ENCODE data around the gene RELA. TPM values are rescaled to one million over a fixed set of nuclear protein-coding genes. Genes with fewer than 3 reads are reported as not detected.

The RELA gene
- total and polyA plus RNA-seq, 2 of the 13 experiments (the other 11 are each of a cell fraction or from before 2014, with no cell fraction given), result 21.4 to 40.5 TPM

DNA sequence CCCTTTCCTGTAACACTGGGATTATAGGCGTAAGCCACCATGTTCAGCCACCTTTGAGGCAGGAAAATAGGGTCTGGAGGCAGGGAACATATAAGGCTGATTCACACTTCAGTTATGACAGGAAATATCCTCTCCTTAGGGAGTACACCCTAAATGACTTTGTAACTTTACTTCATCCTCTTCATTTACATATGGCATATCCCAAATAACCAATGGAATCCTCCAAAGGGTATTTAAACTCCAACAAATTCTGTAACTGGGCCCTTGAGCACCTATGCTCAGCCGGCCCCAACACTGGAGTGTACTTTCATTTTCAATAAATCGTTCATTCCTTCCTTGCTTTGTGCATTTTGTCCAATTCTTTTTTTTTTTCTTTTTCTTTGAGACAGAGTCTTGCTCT lies 47.7 kb upstream of the RELA start:
- POLR2A ChIA-PET, result interaction anchor here (1.5 to 2.7 kb wide), 3 partner anchors 10 to 113 kb away, joined by 3 to 56 read pairs (median 4); partner anchors contain the start of genes RELA and RNASEH2C
- H3K9ac ChIP-seq (ENCODE audit: insufficient read depth, low read depth, low read length), result no peak overlapping the region
- H3K27ac ChIP-seq (ENCODE audit: extremely low read length, insufficient read depth, low read length), result no peak overlapping the region
- peak overlapping the region; percentile 25; the same call in 1 of the 2 replicates for H3K4me2 ChIP-seq (ENCODE audit: low read depth, low read length)
- H3K4me1 ChIP-seq (ENCODE audit: insufficient read depth, low read length), result peaks cover 27% of the 10 kb centered on the region
- H3K36me3 ChIP-seq (replicated peaks in 1 of 2; ENCODE audit: control insufficient read depth in 1 of 2, insufficient read depth in 2 of 2, low read length in 2 of 2), result peaks cover 10 to 23% of the 10 kb centered on the region in 2 experiments
- ATAC-seq (no peak), DNase-seq (ENCODE audit: low spot score) (no peak), FAIRE-seq (no peak)
- H3K4me3 ChIP-seq (replicated peaks in 1 of 3; ENCODE audit: insufficient read depth in 1 of 3, low read depth in 2 of 3, low read length in 3 of 3), result no peak overlapping the region
- CTCF ChIA-PET (ENCODE audit: low intra/inter-chr PET ratio, low total read pairs), result interaction anchor here (1.2 to 2.9 kb wide), 2 partner anchors 108 to 150 kb away, joined by 3 to 40 read pairs; partner anchors contain the start of gene MUS81
- H4K20me1 ChIP-seq (ENCODE audit: insufficient read depth, low read length), result no peaks in the 10 kb centered on the region
- no TSS peak for BruUV-seq (replicated peaks)
- H3K79me2 ChIP-seq (ENCODE audit: insufficient read depth, low read length), result peaks cover 5% of the 10 kb centered on the region
- H3K9me3 ChIP-seq (ENCODE audit: low read length), result no peaks in the 10 kb centered on the region
- intact Hi-C loops (cut with micrococcal nuclease; ENCODE audit: unreplicated experiment) (no loop called here), in situ Hi-C loops (cut with HindIII; ENCODE audit: extremely low pct_ligation_motif_present, low pct_unique_long_range_greater_than_20kb) (loop anchor here (10.0 kb wide), 2 partner anchors 104 to 274 kb away; no protein-coding TSS in a partner anchor)
- H2AFZ ChIP-seq (ENCODE audit: low read length), result no peak overlapping the region
- no peak for TF ChIP-seq MAZ (IDR thresholded peaks at IDR 0.05; ENCODE audit: borderline replicate concordance, low read depth, low read length)
- no peak for TF ChIP-seq MAZ (CRISPR knock-in tag; IDR thresholded peaks at IDR 0.05; ENCODE audit: low read depth)
- no peak for TF ChIP-seq ELF1 (CRISPR knock-in tag; IDR thresholded peaks at IDR 0.05)
- no peak for TF ChIP-seq ZNF343 (CRISPR knock-in tag; IDR thresholded peaks at IDR 0.05)
- TF ChIP-seq ZNF143 (CRISPR knock-in tag; IDR thresholded peaks at IDR 0.05), result no peak
- TF ChIP-seq KLF13 (CRISPR knock-in tag; IDR thresholded peaks at IDR 0.05), result no peak
- TF ChIP-seq ZNF543 (CRISPR knock-in tag; IDR thresholded peaks at IDR 0.05), result no peak
- TF ChIP-seq NFYC (CRISPR knock-in tag; IDR thresholded peaks at IDR 0.05), result no peak
- no peak for TF ChIP-seq ZFP36L1 (CRISPR knock-in tag; IDR thresholded peaks at IDR 0.05)
- no peak for TF ChIP-seq SMARCE1 (IDR thresholded peaks at IDR 0.05; ENCODE audit: borderline replicate concordance)
- TF ChIP-seq KLF15 (CRISPR knock-in tag; IDR thresholded peaks at IDR 0.05; ENCODE audit: borderline replicate concordance), result no peak
- no peak for TF ChIP-seq ZNF180 (CRISPR knock-in tag; IDR thresholded peaks at IDR 0.05; ENCODE audit: borderline replicate concordance, low read depth)
- TF ChIP-seq ZNF430 (CRISPR knock-in tag; IDR thresholded peaks at IDR 0.05), result no peak
- TF ChIP-seq, protein P1, sequence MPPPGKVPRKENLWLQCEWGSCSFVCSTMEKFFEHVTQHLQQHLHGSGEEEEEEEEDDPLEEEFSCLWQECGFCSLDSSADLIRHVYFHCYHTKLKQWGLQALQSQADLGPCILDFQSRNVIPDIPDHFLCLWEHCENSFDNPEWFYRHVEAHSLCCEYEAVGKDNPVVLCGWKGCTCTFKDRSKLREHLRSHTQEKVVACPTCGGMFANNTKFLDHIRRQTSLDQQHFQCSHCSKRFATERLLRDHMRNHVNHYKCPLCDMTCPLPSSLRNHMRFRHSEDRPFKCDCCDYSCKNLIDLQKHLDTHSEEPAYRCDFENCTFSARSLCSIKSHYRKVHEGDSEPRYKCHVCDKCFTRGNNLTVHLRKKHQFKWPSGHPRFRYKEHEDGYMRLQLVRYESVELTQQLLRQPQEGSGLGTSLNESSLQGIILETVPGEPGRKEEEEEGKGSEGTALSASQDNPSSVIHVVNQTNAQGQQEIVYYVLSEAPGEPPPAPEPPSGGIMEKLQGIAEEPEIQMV (CRISPR knock-in tag; IDR thresholded peaks at IDR 0.05; ENCODE audit: low read depth), result no peak
- TF ChIP-seq, protein P2, sequence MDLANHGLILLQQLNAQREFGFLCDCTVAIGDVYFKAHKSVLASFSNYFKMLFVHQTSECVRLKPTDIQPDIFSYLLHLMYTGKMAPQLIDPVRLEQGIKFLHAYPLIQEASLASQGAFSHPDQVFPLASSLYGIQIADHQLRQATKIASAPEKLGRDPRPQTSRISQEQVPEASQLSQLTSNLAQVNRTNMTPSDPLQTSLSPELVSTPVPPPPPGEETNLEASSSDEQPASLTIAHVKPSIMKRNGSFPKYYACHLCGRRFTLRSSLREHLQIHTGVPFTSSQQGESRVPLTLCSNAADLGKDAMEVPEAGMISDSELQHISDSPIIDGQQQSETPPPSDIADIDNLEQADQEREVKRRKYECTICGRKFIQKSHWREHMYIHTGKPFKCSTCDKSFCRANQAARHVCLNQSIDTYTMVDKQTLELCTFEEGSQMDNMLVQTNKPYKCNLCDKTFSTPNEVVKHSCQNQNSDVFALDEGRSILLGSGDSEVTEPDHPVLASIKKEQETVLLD (CRISPR knock-in tag; IDR thresholded peaks at IDR 0.05; ENCODE audit: low read depth), result no peak
- no peak for TF ChIP-seq SUZ12 (IDR thresholded peaks at IDR 0.05; ENCODE audit: low read depth, low read length)
- TF ChIP-seq ZNF256 (CRISPR knock-in tag; conservative IDR thresholded peaks at IDR 0.05), result no peak
- TF ChIP-seq, protein P3, sequence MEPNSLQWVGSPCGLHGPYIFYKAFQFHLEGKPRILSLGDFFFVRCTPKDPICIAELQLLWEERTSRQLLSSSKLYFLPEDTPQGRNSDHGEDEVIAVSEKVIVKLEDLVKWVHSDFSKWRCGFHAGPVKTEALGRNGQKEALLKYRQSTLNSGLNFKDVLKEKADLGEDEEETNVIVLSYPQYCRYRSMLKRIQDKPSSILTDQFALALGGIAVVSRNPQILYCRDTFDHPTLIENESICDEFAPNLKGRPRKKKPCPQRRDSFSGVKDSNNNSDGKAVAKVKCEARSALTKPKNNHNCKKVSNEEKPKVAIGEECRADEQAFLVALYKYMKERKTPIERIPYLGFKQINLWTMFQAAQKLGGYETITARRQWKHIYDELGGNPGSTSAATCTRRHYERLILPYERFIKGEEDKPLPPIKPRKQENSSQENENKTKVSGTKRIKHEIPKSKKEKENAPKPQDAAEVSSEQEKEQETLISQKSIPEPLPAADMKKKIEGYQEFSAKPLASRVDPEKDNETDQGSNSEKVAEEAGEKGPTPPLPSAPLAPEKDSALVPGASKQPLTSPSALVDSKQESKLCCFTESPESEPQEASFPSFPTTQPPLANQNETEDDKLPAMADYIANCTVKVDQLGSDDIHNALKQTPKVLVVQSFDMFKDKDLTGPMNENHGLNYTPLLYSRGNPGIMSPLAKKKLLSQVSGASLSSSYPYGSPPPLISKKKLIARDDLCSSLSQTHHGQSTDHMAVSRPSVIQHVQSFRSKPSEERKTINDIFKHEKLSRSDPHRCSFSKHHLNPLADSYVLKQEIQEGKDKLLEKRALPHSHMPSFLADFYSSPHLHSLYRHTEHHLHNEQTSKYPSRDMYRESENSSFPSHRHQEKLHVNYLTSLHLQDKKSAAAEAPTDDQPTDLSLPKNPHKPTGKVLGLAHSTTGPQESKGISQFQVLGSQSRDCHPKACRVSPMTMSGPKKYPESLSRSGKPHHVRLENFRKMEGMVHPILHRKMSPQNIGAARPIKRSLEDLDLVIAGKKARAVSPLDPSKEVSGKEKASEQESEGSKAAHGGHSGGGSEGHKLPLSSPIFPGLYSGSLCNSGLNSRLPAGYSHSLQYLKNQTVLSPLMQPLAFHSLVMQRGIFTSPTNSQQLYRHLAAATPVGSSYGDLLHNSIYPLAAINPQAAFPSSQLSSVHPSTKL (CRISPR knock-in tag; IDR thresholded peaks at IDR 0.05), result no peak
- TF ChIP-seq ZNF12 (CRISPR knock-in tag; IDR thresholded peaks at IDR 0.05), result no peak
- H3K27me3 ChIP-seq (ENCODE audit: control insufficient read depth in 1 of 2, insufficient read depth in 2 of 2, low read length in 2 of 2), result no peaks in the 10 kb centered on the region; a peak in 1 of 5 replicates
- WGBS (ENCODE audit: low lambda C conversion rate), result 34% methylated on average over 3 of the region's 3 CpGs

Data from HepG2 (cell line).